Type B pancreatic cell (in vitro differentiated cells): ENCODE data around the gene CLASP1. TPM values are rescaled to one million over a fixed set of nuclear protein-coding genes. Genes with fewer than 3 reads are reported as not detected.

ENCODE experiments used
- DNase-seq: peaks from one replicate; pipeline ENCODE4 v3.0.0; 2021; ENCODE audit warnings: mixed read lengths; ENCODE audit not compliant: unreplicated experiment; ENCODE audit errors: extremely low spot score
- H3K27ac Mint-ChIP-seq: 2 replicates; pipeline ENCODE4 v1.8.0; 2021; ENCODE audit warnings: mild to moderate bottlenecking, mixed read lengths
- H3K27me3 Mint-ChIP-seq: 2 replicates; pipeline ENCODE4 v1.8.0; 2021; ENCODE audit warnings: mixed read lengths
- H3K36me3 Mint-ChIP-seq: 2 replicates; pipeline ENCODE4 v1.8.0; 2021; ENCODE audit warnings: mixed read lengths
- H3K4me1 Mint-ChIP-seq: one replicate; pipeline ENCODE4 v1.8.0; 2021; ENCODE audit warnings: mixed read lengths; ENCODE audit not compliant: unreplicated experiment
- H3K4me3 Mint-ChIP-seq: 2 replicates; pipeline ENCODE4 v1.8.0; 2021; ENCODE audit warnings: mild to moderate bottlenecking, mixed read lengths
- H3K9me3 Mint-ChIP-seq: 2 replicates; pipeline ENCODE4 v1.8.0; 2021; ENCODE audit warnings: mixed read lengths
- CTCF ChIP-seq: fragments of 200-600 bp; sonication (generic); conservative IDR thresholded peaks from 2 replicates; pipeline ENCODE4 v1.5.0; 2021; ENCODE audit warnings: antibody characterized with exemption, mild to moderate bottlenecking
- total RNA-seq: library from RNA; stranded (reverse); gene quantifications from 2 replicates; pipeline ENCODE4 v1.2.1, GENCODE V29; 2021; ENCODE audit warnings: low replicate concordance

CLASP1 gene
- total RNA-seq, 1 donor from 2014 or later = 74.6 TPM

- Mint-ChIP-seq H3K36me3 (peaks cover 14% of the 10 kb centered on the region), H3K4me1 (peaks cover 31% of the 10 kb centered on the region), H3K27ac (peak overlapping the region; percentile 57), H3K9me3 (no peaks in the 10 kb centered on the region), H3K27me3 (no peaks in the 10 kb centered on the region), H3K4me3 (no peak overlapping the region)
- DNase-seq = no peak
- peak; percentile 57 for TF ChIP-seq CTCF
These were observed 52.8 kb downstream of the CLASP1 start for GRCh38 chr2:121596221-121597080.

- Mint-ChIP-seq H3K4me1 (peaks cover 29% of the 10 kb centered on the region), H3K27ac (peak overlapping the region; percentile 57), H3K36me3 (peaks cover 11% of the 10 kb centered on the region), H3K9me3 (no peaks in the 10 kb centered on the region), H3K4me3 (no peak overlapping the region), H3K27me3 (no peaks in the 10 kb centered on the region)
- TF ChIP-seq CTCF = no peak
- DNase-seq = no peak
These were observed 54.0 kb downstream of the CLASP1 start for GRCh38 chr2:121595012-121595891.

GRCh38 chr2:121591199-121591598, 58.1 kb downstream of the CLASP1 start:
- no peak for DNase-seq
- H3K4me3 Mint-ChIP-seq = no peak overlapping the region
- H3K4me1 Mint-ChIP-seq = peaks cover 15% of the 10 kb centered on the region
- peaks cover 17% of the 10 kb centered on the region for H3K36me3 Mint-ChIP-seq
- no peak overlapping the region for H3K27ac Mint-ChIP-seq
- no peaks in the 10 kb centered on the region for H3K9me3 Mint-ChIP-seq
- no peak for TF ChIP-seq CTCF
- H3K27me3 Mint-ChIP-seq = no peaks in the 10 kb centered on the region

GRCh38 chr2:121588357-121588756, 60.9 kb downstream of the CLASP1 start:
- Mint-ChIP-seq H3K4me1 (peaks cover 4% of the 10 kb centered on the region), H3K36me3 (peaks cover 17% of the 10 kb centered on the region), H3K27me3 (no peaks in the 10 kb centered on the region), H3K9me3 (no peaks in the 10 kb centered on the region), H3K4me3 (no peak overlapping the region), H3K27ac (peak overlapping the region; percentile 46)
- DNase-seq = no peak
- no peak for TF ChIP-seq CTCF

- TF ChIP-seq CTCF = no peak
- H3K27me3 Mint-ChIP-seq = no peaks in the 10 kb centered on the region
- H3K9me3 Mint-ChIP-seq = no peaks in the 10 kb centered on the region
- H3K4me1 Mint-ChIP-seq = peaks cover 4% of the 10 kb centered on the region
- H3K36me3 Mint-ChIP-seq = peaks cover 16% of the 10 kb centered on the region
- no peak for DNase-seq
- H3K4me3 Mint-ChIP-seq = no peak overlapping the region
- no peak overlapping the region for H3K27ac Mint-ChIP-seq
These were observed 62.1 kb downstream of the CLASP1 start for GRCh38 chr2:121587131-121587530.
